GM12801 (cell line): ENCODE results near the gene SFMBT2.

Experiments
- CTCF ChIP-seq: IDR thresholded peaks from one replicate; pipeline ENCODE4 v1.5.1; 2011; ENCODE audit warnings: control low read depth; ENCODE audit not compliant: insufficient read length; ENCODE audit errors: extremely low read depth

Gene SFMBT2

GRCh38 chr10:7340179-7340874 is 70.5 kb downstream of the SFMBT2 start:
- TF ChIP-seq CTCF: no peak

- no peak for TF ChIP-seq CTCF
Measured at GRCh38 chr10:7339510-7339909, 71.3 kb downstream of the SFMBT2 start.

GRCh38 chr10:7338469-7338868 is 72.4 kb downstream of the SFMBT2 start:
- TF ChIP-seq CTCF: no peak

- no peak for TF ChIP-seq CTCF
Measured at GRCh38 chr10:7337431-7338171, 73.2 kb downstream of the SFMBT2 start.

GRCh38 chr10:7335977-7336376 is 74.9 kb downstream of the SFMBT2 start:
- TF ChIP-seq CTCF: no peak

GRCh38 chr10:7334642-7334964 is 76.2 kb downstream of the SFMBT2 start:
- no peak for TF ChIP-seq CTCF

GRCh38 chr10:7333961-7334641 is 76.7 kb downstream of the SFMBT2 start:
- no peak for TF ChIP-seq CTCF
